Measurements from ENCODE around the gene GGACT. TPM values are rescaled to one million over a fixed set of nuclear protein-coding genes. Genes with fewer than 3 reads are reported as not detected.

The GGACT gene
- total RNA-seq, 2 donors from 2014 or later, result 5.7 to 6.2 TPM

Other genes starting within 250 kb of the GGACT start
- 10 to 100 TPM; 13.7 to 14.4 TPM for gene TMTC4, start 86.0 kb upstream of the GGACT start, total RNA-seq

Measured in T-helper 17 cell (primary cell).